ENCODE measurements around the gene TEX48.

GRCh38 chr9:114706711-114707110 lies 24.7 kb upstream of the TEX48 start:
- TF ChIP-seq, protein P1, sequence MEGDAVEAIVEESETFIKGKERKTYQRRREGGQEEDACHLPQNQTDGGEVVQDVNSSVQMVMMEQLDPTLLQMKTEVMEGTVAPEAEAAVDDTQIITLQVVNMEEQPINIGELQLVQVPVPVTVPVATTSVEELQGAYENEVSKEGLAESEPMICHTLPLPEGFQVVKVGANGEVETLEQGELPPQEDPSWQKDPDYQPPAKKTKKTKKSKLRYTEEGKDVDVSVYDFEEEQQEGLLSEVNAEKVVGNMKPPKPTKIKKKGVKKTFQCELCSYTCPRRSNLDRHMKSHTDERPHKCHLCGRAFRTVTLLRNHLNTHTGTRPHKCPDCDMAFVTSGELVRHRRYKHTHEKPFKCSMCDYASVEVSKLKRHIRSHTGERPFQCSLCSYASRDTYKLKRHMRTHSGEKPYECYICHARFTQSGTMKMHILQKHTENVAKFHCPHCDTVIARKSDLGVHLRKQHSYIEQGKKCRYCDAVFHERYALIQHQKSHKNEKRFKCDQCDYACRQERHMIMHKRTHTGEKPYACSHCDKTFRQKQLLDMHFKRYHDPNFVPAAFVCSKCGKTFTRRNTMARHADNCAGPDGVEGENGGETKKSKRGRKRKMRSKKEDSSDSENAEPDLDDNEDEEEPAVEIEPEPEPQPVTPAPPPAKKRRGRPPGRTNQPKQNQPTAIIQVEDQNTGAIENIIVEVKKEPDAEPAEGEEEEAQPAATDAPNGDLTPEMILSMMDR (IDR thresholded peaks at IDR 0.05; ENCODE audit: low read length): no peak
- TF ChIP-seq EZH2 (IDR thresholded peaks at IDR 0.05; ENCODE audit: borderline replicate concordance, low read length): no peak

Data from OCI-LY1 (cell line).